Tibial artery (tissue), 4 donors: Measurements from ENCODE around the gene MORC2.

ENCODE experiments used
- DNase-seq, 2 donors: peaks; one replicate each; pipeline ENCODE4 v3.0.0-alpha.2; 2019
- H3K27ac ChIP-seq, 2 donors: fragments of 200-600 bp; sonication (generic) in 1 of 2; 1 replicate in 1 of 2; 2 replicates in 1 of 2; pipeline ENCODE4 v1.5.1; 2018 to 2019; ENCODE audit warnings: mild to moderate bottlenecking in 1 of 2
- H3K27me3 ChIP-seq, 2 donors: fragments of 200-600 bp; sonication (generic) in 1 of 2; one replicate each; pipeline versions ENCODE4 v1.5.1 to v1.6.0; 2016 to 2019
- H3K36me3 ChIP-seq, 3 donors: fragments of 200-600 bp; sonication (generic) in 2 of 3; one replicate each; pipeline ENCODE4 v1.5.1; 2016 to 2019; ENCODE audit warnings: mild to moderate bottlenecking in 2 of 3
- H3K4me1 ChIP-seq, 4 donors: fragments of 200-600 bp; sonication (generic) in 2 of 4; 1 replicate in 3 of 4; 2 replicates in 1 of 4; pipeline ENCODE4 v1.5.1; 2016 to 2019
- H3K4me3 ChIP-seq, 2 donors: fragments of 200-600 bp; sonication (generic) in 1 of 2; 1 replicate in 1 of 2; 2 replicates in 1 of 2; pipeline ENCODE4 v1.5.1; 2018 to 2019; ENCODE audit warnings: mild to moderate bottlenecking in 2 of 2
- H3K9me3 ChIP-seq, 3 donors: fragments of 200-600 bp; sonication (generic) in 1 of 3; one replicate each; pipeline ENCODE4 v1.5.1; 2016 to 2019
- CTCF ChIP-seq, 2 experiments: fragments of 200-600 bp in 1 of 2; fragments of 450-650 bp in 1 of 2; IDR thresholded peaks; one replicate each; pipeline ENCODE4 v1.5.1; 2017 to 2019; ENCODE audit warnings: antibody characterized with exemption in 2 of 2, mild to moderate bottlenecking in 1 of 2, moderate library complexity in 1 of 2
- intact Hi-C: fragments of 100-400 bp; cut with DNase I; formaldehyde crosslinking; loops from one replicate; pipeline ENCODE4 v1.15.0; 2023; ENCODE audit warnings: low total_unique reads

The MORC2 gene

GRCh38 chr22:30881361-30882183 lies 87.0 kb downstream of the MORC2 start:
- DNase-seq, result no peak
- H3K9me3 ChIP-seq, result no peaks in the 10 kb centered on the region
- no peak overlapping the region for H3K4me3 ChIP-seq
- no peaks in the 10 kb centered on the region for H3K27me3 ChIP-seq
- H3K36me3 ChIP-seq, result no peaks in the 10 kb centered on the region
- no peak overlapping the region for H3K27ac ChIP-seq
- intact Hi-C loops, result no loop called here
- no peaks in the 10 kb centered on the region for H3K4me1 ChIP-seq
- TF ChIP-seq CTCF (IDR thresholded peaks at IDR 0.05), result no peak

DNA sequence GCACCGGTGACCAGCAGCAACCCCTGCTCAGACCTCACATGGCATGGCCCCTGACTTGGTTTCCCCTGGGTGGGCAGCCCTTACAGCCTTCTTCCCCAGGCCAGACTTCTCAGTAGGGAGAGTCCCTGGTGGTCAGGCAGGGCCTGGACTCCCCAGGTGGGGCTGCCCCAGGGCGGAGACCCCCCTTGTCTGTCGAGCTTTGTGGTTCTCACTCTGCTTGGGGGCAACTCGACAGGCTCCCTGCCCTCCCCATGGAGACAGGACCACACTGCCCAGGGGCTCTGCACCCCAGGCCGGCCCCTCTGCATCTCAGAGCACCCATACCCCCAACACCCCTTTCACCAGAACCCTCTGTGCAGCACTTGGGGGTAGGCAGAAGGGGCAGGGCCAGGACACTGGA lies 87.7 kb downstream of the MORC2 start:
- no peak for DNase-seq
- H3K9me3 ChIP-seq, result no peaks in the 10 kb centered on the region
- intact Hi-C loops, result no loop called here
- H3K4me3 ChIP-seq, result no peak overlapping the region
- TF ChIP-seq CTCF (IDR thresholded peaks at IDR 0.05), result no peak
- no peaks in the 10 kb centered on the region for H3K4me1 ChIP-seq
- H3K36me3 ChIP-seq, result no peaks in the 10 kb centered on the region
- H3K27ac ChIP-seq, result no peak overlapping the region
- H3K27me3 ChIP-seq, result no peaks in the 10 kb centered on the region

DNA sequence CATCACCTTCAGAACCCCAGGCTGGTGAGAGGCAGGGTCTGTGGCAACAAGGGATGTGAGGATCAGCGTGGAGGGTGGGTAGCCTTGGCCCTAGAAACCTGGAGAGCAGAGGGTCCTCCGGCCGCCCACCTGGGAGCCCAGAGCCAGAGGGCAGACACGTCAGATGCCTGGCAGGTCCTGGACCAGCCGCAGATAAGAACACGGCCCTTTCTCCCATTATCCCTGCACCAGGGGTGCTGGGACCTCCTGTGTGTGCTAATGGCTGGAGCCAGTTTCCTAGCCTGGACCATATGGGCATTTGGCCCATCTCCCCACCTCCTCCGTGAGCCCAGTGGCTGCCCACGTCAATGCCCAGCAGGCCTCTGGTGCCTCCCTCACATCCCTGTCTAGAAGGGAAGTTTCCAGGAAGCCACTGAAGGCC lies 88.4 kb downstream of the MORC2 start:
- no peak for DNase-seq
- TF ChIP-seq CTCF (IDR thresholded peaks at IDR 0.05), result no peak
- Histone ChIP-seq H3K27me3 (no peaks in the 10 kb centered on the region), H3K9me3 (no peaks in the 10 kb centered on the region), H3K4me1 (no peaks in the 10 kb centered on the region), H3K27ac (no peak overlapping the region), H3K4me3 (no peak overlapping the region), H3K36me3 (no peaks in the 10 kb centered on the region)
- intact Hi-C loops, result no loop called here

DNA sequence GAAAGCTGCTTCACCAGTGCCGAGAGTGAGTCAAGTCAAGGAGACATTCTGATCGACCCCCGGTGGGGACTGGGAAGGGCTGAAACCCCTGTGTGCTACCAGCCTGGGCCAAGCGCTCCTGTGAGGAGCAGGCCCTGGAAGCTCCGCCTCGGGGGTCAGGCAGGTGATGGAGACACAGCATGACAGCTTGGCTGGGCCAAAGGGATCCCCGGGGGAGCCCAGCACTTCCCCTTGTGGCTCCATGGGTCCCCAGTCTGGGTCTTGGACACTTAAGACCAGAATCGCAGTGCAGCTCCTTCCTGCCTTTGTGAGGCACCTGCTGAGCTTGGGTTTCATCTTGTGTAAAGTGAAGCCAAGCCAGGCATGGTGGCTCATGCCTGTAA lies 89.2 kb downstream of the MORC2 start:
- H3K27ac ChIP-seq, result no peak overlapping the region
- no peaks in the 10 kb centered on the region for H3K4me1 ChIP-seq
- DNase-seq, result no peak

DNA sequence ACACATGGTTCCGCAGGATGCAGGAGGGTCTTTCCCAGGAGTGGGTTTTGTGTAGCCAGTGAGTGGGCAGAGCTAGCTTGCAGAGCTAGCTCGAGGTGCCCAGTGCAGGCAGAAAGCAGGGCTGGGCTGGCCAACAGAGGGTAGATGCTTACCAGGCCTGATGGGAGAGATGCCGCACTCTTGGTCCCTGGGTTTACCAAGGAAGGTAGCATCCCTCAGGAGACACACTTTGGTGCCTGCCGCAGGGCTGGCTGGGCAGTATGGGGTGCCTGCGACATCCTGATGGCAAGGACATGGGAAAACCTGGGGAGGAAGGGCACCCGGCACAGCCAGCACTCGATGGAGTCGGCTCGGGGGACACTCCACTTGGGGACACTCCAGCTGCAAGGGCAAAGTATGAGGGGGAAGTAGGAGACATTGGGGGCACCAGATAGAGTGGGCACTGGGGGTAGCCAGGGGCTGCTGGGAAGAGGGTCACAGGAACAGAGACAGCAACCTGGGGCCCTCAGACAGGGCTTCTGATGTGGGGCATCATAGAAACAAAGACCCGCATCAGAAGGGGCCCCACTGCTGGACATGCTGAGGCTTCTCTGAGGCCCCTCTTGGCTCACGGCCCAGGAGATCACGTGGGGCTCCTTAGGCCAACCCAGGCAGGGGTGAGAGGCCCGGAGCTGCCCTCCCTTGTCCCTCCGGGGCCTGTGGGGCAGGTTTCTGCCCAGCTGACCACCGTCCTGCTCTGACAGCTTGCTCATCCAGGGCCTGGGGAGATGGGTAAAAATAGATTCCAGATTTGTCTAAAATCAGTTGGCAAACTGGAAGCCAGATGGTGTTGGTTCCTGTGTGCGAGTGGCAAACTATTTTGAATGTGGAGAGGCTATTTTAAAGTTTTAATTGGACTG lies 89.8 kb downstream of the MORC2 start:
- H3K27ac ChIP-seq, result no peak overlapping the region

More for the DNA sequence above, 89.2 kb downstream of the MORC2 start:
- H3K9me3 ChIP-seq, result no peaks in the 10 kb centered on the region
- no peak overlapping the region for H3K4me3 ChIP-seq
- no peaks in the 10 kb centered on the region for H3K27me3 ChIP-seq
- TF ChIP-seq CTCF (IDR thresholded peaks at IDR 0.05), result no peak
- intact Hi-C loops, result no loop called here
- no peaks in the 10 kb centered on the region for H3K36me3 ChIP-seq

More for the DNA sequence above, 89.8 kb downstream of the MORC2 start:
- Histone ChIP-seq H3K4me1 (no peaks in the 10 kb centered on the region), H3K4me3 (no peak overlapping the region), H3K27me3 (no peaks in the 10 kb centered on the region), H3K9me3 (no peaks in the 10 kb centered on the region), H3K36me3 (no peaks in the 10 kb centered on the region)
- intact Hi-C loops, result no loop called here
- TF ChIP-seq CTCF (IDR thresholded peaks at IDR 0.05), result no peak
- DNase-seq, result no peak
